ENCODE data around the gene DYNLRB1. TPM values are rescaled to one million over a fixed set of nuclear protein-coding genes. Genes with fewer than 3 reads are reported as not detected.

Gene DYNLRB1
- total RNA-seq, 1 donor from 2014 or later: 247 TPM

- ATAC-seq (no peak), DNase-seq (ENCODE audit: low spot score) (no peak)
- intact Hi-C loops (cut with DNase I): loop anchor here (10.0 kb wide), 1 partner anchor 118 kb away; the partner anchor contains the start of gene TP53INP2
Observed at GRCh38 chr20:34586488-34587163, 70.4 kb downstream of the DYNLRB1 start.

Other genes with a start within 250 kb of the DYNLRB1 start
- 48.1 TPM for gene AHCY, start 213.1 kb upstream of the DYNLRB1 start, total RNA-seq
- gene ITCH, start 153.1 kb upstream of the DYNLRB1 start, total RNA-seq: 84.3 TPM
- gene MAP1LC3A, start 42.3 kb downstream of the DYNLRB1 start, total RNA-seq: 72.1 TPM
- gene PIGU, start 160.7 kb downstream of the DYNLRB1 start, total RNA-seq: 28.2 TPM
- 36.9 TPM for gene TP53INP2, start 187.9 kb downstream of the DYNLRB1 start, total RNA-seq